ENCODE measurements around the gene RNF144A.

RNF144A gene

DNA sequence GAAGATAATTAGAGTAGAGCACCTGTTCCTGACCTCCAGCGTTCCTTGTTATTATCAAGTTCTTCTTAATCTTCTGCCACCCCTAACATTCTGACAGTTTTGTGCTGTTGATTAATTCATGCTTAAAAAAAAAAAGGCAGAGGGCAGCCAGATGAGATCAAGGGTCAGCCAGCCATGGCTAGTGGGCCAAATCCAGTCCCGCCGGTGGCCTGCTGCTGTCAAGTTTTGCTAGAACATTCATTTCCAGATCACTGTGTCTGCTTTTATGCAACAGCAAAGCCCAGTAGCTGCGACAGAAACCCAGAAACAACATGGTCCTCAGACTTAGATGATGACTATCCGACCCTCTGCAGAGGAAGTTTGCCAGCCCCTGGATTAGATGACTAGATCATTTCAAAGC, 101.6 kb downstream of the RNF144A start:
- TF ChIP-seq EP300 (IDR thresholded peaks at IDR 0.05; ENCODE audit: borderline replicate concordance) (no peak), TCF12 (IDR thresholded peaks at IDR 0.05; ENCODE audit: low read depth) (no peak), FOXM1 (IDR thresholded peaks at IDR 0.05; ENCODE audit: borderline replicate concordance, low read depth) (no peak), RAD21 (IDR thresholded peaks at IDR 0.05; ENCODE audit: low read depth) (no peak), EGR1 (IDR thresholded peaks at IDR 0.05) (no peak), NFIC (IDR thresholded peaks at IDR 0.05) (no peak), TEAD4 (IDR thresholded peaks at IDR 0.05) (no peak), TAF1 (IDR thresholded peaks at IDR 0.05; ENCODE audit: low read depth) (no peak), CREB1 (IDR thresholded peaks at IDR 0.05; ENCODE audit: low read depth) (no peak), CEBPB (IDR thresholded peaks at IDR 0.05) (no peak), YY1 (IDR thresholded peaks at IDR 0.05; ENCODE audit: low read depth) (no peak), ZBTB7A (IDR thresholded peaks at IDR 0.05; ENCODE audit: low read depth) (no peak)
- TF ChIP-seq, protein P1, sequence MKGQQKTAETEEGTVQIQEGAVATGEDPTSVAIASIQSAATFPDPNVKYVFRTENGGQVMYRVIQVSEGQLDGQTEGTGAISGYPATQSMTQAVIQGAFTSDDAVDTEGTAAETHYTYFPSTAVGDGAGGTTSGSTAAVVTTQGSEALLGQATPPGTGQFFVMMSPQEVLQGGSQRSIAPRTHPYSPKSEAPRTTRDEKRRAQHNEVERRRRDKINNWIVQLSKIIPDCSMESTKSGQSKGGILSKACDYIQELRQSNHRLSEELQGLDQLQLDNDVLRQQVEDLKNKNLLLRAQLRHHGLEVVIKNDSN (IDR thresholded peaks at IDR 0.05) = no peak
- TF ChIP-seq, protein P2, sequence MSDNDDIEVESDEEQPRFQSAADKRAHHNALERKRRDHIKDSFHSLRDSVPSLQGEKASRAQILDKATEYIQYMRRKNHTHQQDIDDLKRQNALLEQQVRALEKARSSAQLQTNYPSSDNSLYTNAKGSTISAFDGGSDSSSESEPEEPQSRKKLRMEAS (IDR thresholded peaks at IDR 0.05) = no peak
- TF ChIP-seq, protein P3, sequence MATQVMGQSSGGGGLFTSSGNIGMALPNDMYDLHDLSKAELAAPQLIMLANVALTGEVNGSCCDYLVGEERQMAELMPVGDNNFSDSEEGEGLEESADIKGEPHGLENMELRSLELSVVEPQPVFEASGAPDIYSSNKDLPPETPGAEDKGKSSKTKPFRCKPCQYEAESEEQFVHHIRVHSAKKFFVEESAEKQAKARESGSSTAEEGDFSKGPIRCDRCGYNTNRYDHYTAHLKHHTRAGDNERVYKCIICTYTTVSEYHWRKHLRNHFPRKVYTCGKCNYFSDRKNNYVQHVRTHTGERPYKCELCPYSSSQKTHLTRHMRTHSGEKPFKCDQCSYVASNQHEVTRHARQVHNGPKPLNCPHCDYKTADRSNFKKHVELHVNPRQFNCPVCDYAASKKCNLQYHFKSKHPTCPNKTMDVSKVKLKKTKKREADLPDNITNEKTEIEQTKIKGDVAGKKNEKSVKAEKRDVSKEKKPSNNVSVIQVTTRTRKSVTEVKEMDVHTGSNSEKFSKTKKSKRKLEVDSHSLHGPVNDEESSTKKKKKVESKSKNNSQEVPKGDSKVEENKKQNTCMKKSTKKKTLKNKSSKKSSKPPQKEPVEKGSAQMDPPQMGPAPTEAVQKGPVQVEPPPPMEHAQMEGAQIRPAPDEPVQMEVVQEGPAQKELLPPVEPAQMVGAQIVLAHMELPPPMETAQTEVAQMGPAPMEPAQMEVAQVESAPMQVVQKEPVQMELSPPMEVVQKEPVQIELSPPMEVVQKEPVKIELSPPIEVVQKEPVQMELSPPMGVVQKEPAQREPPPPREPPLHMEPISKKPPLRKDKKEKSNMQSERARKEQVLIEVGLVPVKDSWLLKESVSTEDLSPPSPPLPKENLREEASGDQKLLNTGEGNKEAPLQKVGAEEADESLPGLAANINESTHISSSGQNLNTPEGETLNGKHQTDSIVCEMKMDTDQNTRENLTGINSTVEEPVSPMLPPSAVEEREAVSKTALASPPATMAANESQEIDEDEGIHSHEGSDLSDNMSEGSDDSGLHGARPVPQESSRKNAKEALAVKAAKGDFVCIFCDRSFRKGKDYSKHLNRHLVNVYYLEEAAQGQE (IDR thresholded peaks at IDR 0.05; ENCODE audit: low read depth) = no peak

DNA sequence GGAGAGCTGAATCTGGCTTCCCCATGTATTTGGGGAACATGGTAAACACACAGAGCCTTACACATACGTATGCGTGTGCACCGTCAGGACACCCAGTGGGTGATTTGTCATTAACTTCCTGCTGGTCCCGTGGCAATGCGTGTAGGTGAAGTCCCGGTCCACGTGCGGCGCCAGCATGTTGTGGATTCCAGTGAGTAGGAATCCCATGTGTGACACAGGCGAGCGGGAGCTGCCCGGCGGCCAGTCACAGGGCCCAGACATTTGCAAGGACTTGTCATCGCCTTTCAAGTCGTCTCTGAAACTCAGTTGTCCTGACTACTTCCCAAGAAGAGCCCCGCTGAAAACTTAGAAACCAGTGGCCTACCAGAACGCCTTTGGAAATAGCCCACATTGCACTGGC, 102.0 kb downstream of the RNF144A start:
- TF ChIP-seq, protein P2 (IDR thresholded peaks at IDR 0.05) = no peak
- TF ChIP-seq TAF1 (IDR thresholded peaks at IDR 0.05; ENCODE audit: low read depth) (no peak), TCF12 (IDR thresholded peaks at IDR 0.05; ENCODE audit: low read depth) (no peak), CEBPB (IDR thresholded peaks at IDR 0.05) (no peak)
- TF ChIP-seq, protein P3 (IDR thresholded peaks at IDR 0.05; ENCODE audit: low read depth) = no peak

DNA sequence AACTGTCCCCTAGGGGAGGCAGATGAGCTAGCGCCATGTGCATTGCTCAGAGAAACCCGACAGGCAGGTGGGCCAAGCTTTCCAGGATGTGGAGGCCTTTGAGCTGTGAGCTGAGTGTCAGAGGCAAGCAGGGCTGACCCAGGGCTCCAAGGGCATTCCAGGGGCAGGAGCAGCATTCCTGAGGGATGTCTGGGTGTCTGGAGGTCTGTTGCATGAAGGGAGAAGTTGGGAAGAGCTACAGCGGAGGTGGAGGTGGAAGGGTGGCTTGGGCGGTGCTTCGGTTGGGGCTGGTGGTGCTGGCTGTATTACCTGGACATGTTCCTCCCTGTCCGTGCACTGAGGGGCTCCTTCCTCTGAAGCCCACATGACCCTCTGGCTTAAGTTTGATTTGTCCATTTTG, 102.8 kb downstream of the RNF144A start:
- TF ChIP-seq TAF1 (IDR thresholded peaks at IDR 0.05; ENCODE audit: low read depth) (no peak), TEAD4 (IDR thresholded peaks at IDR 0.05) (no peak), YY1 (IDR thresholded peaks at IDR 0.05; ENCODE audit: low read depth) (no peak), EGR1 (IDR thresholded peaks at IDR 0.05) (no peak), TCF12 (IDR thresholded peaks at IDR 0.05; ENCODE audit: low read depth) (no peak), CREB1 (IDR thresholded peaks at IDR 0.05; ENCODE audit: low read depth) (no peak)

DNA sequence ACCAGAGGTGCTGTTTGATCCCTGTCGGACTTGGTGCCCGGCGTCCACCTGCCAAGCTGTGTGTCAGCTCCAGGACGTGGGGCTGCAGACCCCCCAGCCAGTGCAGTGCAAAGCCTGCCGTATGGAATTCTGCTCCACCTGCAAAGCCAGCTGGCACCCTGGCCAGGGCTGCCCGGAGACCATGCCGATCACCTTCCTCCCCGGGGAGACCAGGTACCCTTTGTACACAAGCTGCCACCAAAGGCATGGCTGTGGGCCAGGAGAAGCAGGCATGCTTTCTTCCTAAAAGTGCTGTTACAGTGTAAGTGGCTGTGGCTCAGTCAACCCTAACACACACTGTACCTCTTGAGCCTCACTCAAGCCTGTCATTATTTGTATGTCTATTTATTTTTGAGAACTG, 103.3 kb downstream of the RNF144A start:
- no peak for TF ChIP-seq ZBTB7A (IDR thresholded peaks at IDR 0.05; ENCODE audit: low read depth)

DNA sequence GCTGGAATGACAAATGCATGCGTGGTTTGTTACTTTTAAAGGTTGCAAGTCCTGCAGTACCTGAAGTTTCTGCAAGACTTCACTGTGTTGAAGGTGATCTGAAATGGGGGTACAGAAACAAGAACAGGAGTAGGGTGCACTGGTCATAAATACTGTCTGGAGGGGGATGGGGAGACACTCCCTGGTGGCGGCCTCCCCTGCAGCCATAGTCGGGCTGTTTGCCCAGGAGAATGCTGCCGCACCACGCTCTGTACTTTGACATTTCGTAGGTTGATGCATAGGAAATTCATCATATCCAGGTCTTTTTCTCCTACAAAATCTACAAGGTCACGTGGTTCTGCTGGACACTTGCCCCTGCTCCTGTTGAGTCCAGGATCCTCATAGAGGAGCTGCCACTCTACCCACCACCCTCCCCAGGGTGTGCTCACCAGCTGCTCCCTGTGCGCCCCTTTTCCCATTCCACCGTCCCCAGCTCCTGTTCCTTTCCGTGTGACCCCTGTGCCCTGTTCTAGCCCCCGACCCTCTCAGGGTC, 103.8 kb downstream of the RNF144A start:
- no peak for TF ChIP-seq CREB1 (IDR thresholded peaks at IDR 0.05; ENCODE audit: low read depth)
- TF ChIP-seq ZBTB7A (IDR thresholded peaks at IDR 0.05; ENCODE audit: low read depth) = no peak
- TF ChIP-seq EP300 (IDR thresholded peaks at IDR 0.05; ENCODE audit: borderline replicate concordance) = no peak
- TF ChIP-seq, protein P1 (IDR thresholded peaks at IDR 0.05) = no peak
- TF ChIP-seq EGR1 (IDR thresholded peaks at IDR 0.05) = no peak
- TF ChIP-seq NFIC (IDR thresholded peaks at IDR 0.05) = no peak
- TF ChIP-seq, protein P2 (IDR thresholded peaks at IDR 0.05) = no peak
- no peak for TF ChIP-seq TEAD4 (IDR thresholded peaks at IDR 0.05)
- TF ChIP-seq RAD21 (IDR thresholded peaks at IDR 0.05; ENCODE audit: low read depth) = no peak
- no peak for TF ChIP-seq CEBPB (IDR thresholded peaks at IDR 0.05)
- no peak for TF ChIP-seq YY1 (IDR thresholded peaks at IDR 0.05; ENCODE audit: low read depth)
- no peak for TF ChIP-seq TAF1 (IDR thresholded peaks at IDR 0.05; ENCODE audit: low read depth)

DNA sequence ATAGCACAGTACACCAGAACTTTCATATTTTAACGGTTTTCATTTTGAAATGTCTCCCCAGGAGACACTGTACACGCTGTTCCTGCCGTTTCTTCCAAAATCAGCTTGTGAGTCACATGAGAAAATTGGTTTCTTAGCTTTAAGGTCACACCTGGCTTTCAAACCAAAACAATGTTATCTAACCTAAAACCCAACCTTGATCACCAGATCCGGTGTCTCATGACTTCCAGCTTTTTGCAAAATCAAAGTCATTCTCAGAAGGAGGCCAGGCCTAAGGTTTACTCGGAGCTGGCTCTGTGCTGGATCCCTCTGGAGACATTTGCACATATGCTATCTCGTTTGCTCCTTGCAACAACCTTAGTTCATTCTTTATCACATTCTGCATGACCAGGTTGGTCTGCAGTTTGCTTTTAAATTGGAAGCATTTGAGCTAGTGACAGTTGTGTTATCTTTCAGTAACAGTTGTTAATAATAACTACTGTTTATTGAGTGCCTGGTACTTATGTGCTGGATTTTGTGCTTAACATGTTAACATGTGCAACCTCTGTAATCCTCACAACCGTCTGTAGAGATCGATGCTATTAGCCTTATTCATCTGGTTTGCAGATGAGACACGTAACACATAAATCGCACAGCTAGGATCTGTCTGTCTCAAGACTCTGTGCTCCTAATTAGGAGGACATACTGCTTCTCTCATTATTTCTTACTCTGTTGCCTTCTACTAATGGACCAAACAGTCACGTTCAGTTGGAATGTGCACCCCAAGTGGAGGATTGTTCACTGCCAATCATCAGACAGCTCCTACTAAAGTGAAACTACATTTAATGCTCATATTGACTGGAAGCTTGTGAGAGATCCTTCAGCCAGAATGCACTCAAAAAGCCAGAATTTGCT, 105.5 kb downstream of the RNF144A start:
- TF ChIP-seq CEBPB (IDR thresholded peaks at IDR 0.05) = no peak
- TF ChIP-seq NFIC (IDR thresholded peaks at IDR 0.05) = no peak
- no peak for TF ChIP-seq EP300 (IDR thresholded peaks at IDR 0.05; ENCODE audit: borderline replicate concordance)
- TF ChIP-seq TCF12 (IDR thresholded peaks at IDR 0.05; ENCODE audit: low read depth) = no peak
- TF ChIP-seq EGR1 (IDR thresholded peaks at IDR 0.05) = no peak
- TF ChIP-seq, protein P2 (IDR thresholded peaks at IDR 0.05) = no peak
- TF ChIP-seq RAD21 (IDR thresholded peaks at IDR 0.05; ENCODE audit: low read depth) = no peak
- TF ChIP-seq, protein P3 (IDR thresholded peaks at IDR 0.05; ENCODE audit: low read depth) = no peak
- TF ChIP-seq YY1 (IDR thresholded peaks at IDR 0.05; ENCODE audit: low read depth) = no peak
- TF ChIP-seq, protein P1 (IDR thresholded peaks at IDR 0.05) = no peak
- TF ChIP-seq TAF1 (IDR thresholded peaks at IDR 0.05; ENCODE audit: low read depth) = no peak
- no peak for TF ChIP-seq TEAD4 (IDR thresholded peaks at IDR 0.05)
- no peak for TF ChIP-seq FOXM1 (IDR thresholded peaks at IDR 0.05; ENCODE audit: borderline replicate concordance, low read depth)

Measured in Ishikawa (cell line).